Fibroblast of skin of right biceps (primary cell): Measurements from ENCODE around the gene MRPS18A.

Source experiments
- DNase-seq: peaks from one replicate; pipeline ENCODE4 v3.0.0-alpha.2; 2013

The MRPS18A gene

GRCh38 chr6:43687437-43688347, at the start of gene MRPS18A:
TSS of gene MRPS18A (minus strand) at chr6:43687791. CDS start at chr6:43687779, 12 bp downstream.
- DNase-seq, result peak; percentile 72

GRCh38 chr6:43736844-43737243, 49.3 kb upstream of the MRPS18A start:
- DNase-seq, result no peak

- DNase-seq, result no peak
Observed at GRCh38 chr6:43736211-43736786, 48.7 kb upstream of the MRPS18A start.

GRCh38 chr6:43735642-43736199, 48.1 kb upstream of the MRPS18A start:
- no peak for DNase-seq

- no peak for DNase-seq
Observed at GRCh38 chr6:43734294-43734665, 46.7 kb upstream of the MRPS18A start.

GRCh38 chr6:43733471-43734293, 46.1 kb upstream of the MRPS18A start:
- DNase-seq, result no peak

GRCh38 chr6:43730634-43731033, 43.0 kb upstream of the MRPS18A start:
- DNase-seq, result no peak

GRCh38 chr6:43729537-43729936, 41.9 kb upstream of the MRPS18A start:
- no peak for DNase-seq

- DNase-seq, result no peak
Observed at GRCh38 chr6:43728586-43728985, 41.0 kb upstream of the MRPS18A start.

- DNase-seq, result no peak
Observed at GRCh38 chr6:43727634-43728033, 40.0 kb upstream of the MRPS18A start.

GRCh38 chr6:43725643-43726580, 38.3 kb upstream of the MRPS18A start:
- no peak for DNase-seq

- peak; percentile 97 for DNase-seq
Observed at GRCh38 chr6:43724914-43725642, 37.5 kb upstream of the MRPS18A start.

- DNase-seq, result no peak
Observed at GRCh38 chr6:43724354-43724753, 36.8 kb upstream of the MRPS18A start.

GRCh38 chr6:43723737-43724295, 36.2 kb upstream of the MRPS18A start:
- peak; percentile 69 for DNase-seq

- DNase-seq, result no peak
Observed at GRCh38 chr6:43722920-43723545, 35.4 kb upstream of the MRPS18A start.

- no peak for DNase-seq
Observed at GRCh38 chr6:43720999-43721398, 33.4 kb upstream of the MRPS18A start.

- DNase-seq, result no peak
Observed at GRCh38 chr6:43719511-43719910, 31.9 kb upstream of the MRPS18A start.

- DNase-seq, result no peak
Observed at GRCh38 chr6:43718387-43719105, 31.0 kb upstream of the MRPS18A start.

- DNase-seq, result no peak
Observed at GRCh38 chr6:43717822-43718221, 30.2 kb upstream of the MRPS18A start.

GRCh38 chr6:43717389-43717788, 29.8 kb upstream of the MRPS18A start:
- no peak for DNase-seq
